Inflammatory macrophage treated with lipopolysaccharide for 1 hour (primary cell): Measurements from ENCODE around the gene PIM1.

Experiments used
- DNase-seq, 2 donors: peaks; one replicate each; pipeline ENCODE4 v3.0.0-alpha.2; 2020 to 2022

Gene PIM1

GRCh38 chr6:37138856-37139229 is 31.1 kb upstream of the PIM1 start:
- DNase-seq, result no peak

- no peak for DNase-seq
These were observed 30.6 kb upstream of the PIM1 start for GRCh38 chr6:37139230-37139962.

GRCh38 chr6:37140145-37140544 is 29.8 kb upstream of the PIM1 start:
- DNase-seq, result no peak

GRCh38 chr6:37141281-37142049 is 28.5 kb upstream of the PIM1 start:
- DNase-seq, result peak; percentile 19 to 76

- DNase-seq, result no peak
These were observed 27.8 kb upstream of the PIM1 start for GRCh38 chr6:37142050-37142614.

GRCh38 chr6:37143585-37143984 is 26.4 kb upstream of the PIM1 start:
- DNase-seq, result no peak

- no peak for DNase-seq
These were observed 24.5 kb upstream of the PIM1 start for GRCh38 chr6:37145443-37145842.

- DNase-seq, result no peak
These were observed 23.2 kb upstream of the PIM1 start for GRCh38 chr6:37146735-37147157.

GRCh38 chr6:37149745-37150144 is 20.2 kb upstream of the PIM1 start:
- peak; percentile 32 to 75 for DNase-seq

- DNase-seq, result peak; percentile 78 to 86
These were observed 19.6 kb upstream of the PIM1 start for GRCh38 chr6:37150314-37150713.

- DNase-seq, result no peak
These were observed 14.3 kb upstream of the PIM1 start for GRCh38 chr6:37155394-37156312.

- no peak for DNase-seq
These were observed 11.4 kb upstream of the PIM1 start for GRCh38 chr6:37158508-37158907.

GRCh38 chr6:37160922-37161778 is 8.8 kb upstream of the PIM1 start:
- peak; percentile 71 to 78 for DNase-seq

- DNase-seq, result no peak
These were observed 7.2 kb upstream of the PIM1 start for GRCh38 chr6:37162740-37163139.

- DNase-seq, result peak in 1 of 2 donors; percentile 9
These were observed 1.7 kb upstream of the PIM1 start for GRCh38 chr6:37168163-37168758.

- DNase-seq, result peak; percentile 85 to 98
These were observed 999 bp upstream of the PIM1 start for GRCh38 chr6:37168811-37169495.

GRCh38 chr6:37170273-37171200 is 585 bp downstream of the PIM1 start:
- peak; percentile 39 to 62 for DNase-seq

GRCh38 chr6:37171201-37171969 is 1.4 kb downstream of the PIM1 start:
- peak in 1 of 2 donors; percentile 28 for DNase-seq
